SK-N-MC (cell line): Measurements from ENCODE around the gene UNC93B1.
"Not testable (repeated sequence)": the region's sequence is repeated elsewhere in the genome, so short reads cannot be mapped to it uniquely, and the experiment has no call there.

Source experiments
- EZH2 ChIP-seq: fragments of 200-600 bp; sonication (generic); IDR thresholded peaks from one replicate; pipeline ENCODE4 v1.6.1; 2017; ENCODE audit warnings: antibody characterized with exemption
- FOXP2 ChIP-seq: optimal IDR thresholded peaks from 2 replicates; pipeline ENCODE3; 2011; ENCODE audit warnings: mild to moderate bottlenecking, moderate library complexity; ENCODE audit not compliant: insufficient read depth; ENCODE audit errors: extremely low read length, control extremely low read depth
- POLR2AphosphoS5 ChIP-seq: IDR thresholded peaks from 2 replicates; pipeline ENCODE4 v1.6.1; 2012; ENCODE audit warnings: mild to moderate bottlenecking, low read depth, low read length, borderline replicate concordance

DNA sequence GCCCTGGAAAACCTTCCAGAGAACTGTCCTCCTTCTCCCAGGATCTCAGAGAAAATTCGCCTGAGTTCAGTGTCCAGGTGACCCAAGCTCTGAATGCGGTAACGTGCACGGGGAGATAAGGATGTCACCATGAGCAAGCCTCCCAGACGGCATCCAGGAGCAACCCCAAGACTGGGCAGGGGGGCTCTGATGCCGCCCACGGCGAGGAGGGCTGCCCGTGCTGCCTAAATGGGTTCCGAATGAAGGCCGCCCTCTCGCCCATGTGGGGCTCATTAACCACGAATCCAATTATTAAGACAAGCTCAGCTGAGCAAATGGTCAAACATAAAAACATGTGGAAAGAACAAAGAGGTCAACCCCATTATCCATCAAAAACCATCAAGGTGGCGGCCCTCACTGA, 49.6 kb downstream of the UNC93B1 start:
- not testable (repeated sequence) for TF ChIP-seq POLR2AphosphoS5, EZH2, FOXP2
